Measurements from ENCODE around the gene PHACTR3. TPM values are rescaled to one million over a fixed set of nuclear protein-coding genes. Genes with fewer than 3 reads are reported as not detected.

PHACTR3 gene
- total RNA-seq, 1 experiment from 2014 or later = not detected

DNA sequence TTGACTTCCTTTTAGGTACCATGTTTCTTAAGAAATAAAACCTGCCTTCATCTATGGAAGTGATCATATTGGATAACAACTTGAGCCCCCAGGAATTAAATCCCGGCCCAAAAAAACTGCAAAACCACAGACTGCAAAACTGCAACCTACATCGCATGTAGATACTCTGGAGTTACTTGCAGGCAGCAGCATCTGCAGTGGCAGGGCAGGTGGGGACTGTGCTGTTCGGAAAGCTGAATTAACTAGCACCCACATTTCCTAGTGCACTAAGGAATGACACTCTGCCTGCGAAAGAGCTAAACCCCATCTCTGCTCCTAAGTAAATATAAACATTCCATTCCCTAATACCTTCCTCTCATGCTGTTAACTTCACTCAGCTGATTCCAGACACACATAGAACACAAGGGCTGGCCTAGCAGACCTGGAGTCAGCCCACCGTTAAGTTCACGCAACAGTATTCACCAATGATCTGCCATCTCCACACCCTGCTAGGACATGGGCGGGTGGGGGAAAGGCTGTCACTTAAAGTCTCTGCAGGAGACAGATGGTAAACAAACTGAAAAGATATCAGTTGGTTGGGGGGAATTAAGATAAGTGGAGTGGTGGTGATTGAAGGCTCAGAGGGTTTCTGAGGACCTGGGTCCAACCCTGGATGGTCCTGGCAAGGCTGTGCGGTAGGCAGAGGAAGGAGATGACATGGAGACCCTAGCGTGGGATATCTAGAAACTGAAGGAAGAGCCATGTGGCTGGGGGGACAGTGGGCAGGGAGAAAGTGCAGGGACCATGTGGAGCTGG, 200.7 kb downstream of the PHACTR3 start:
- H2AFZ ChIP-seq (ENCODE audit: low read depth, low read length, poor library complexity, severe bottlenecking) = no peak overlapping the region
- ATAC-seq (no peak), DNase-seq (ENCODE audit: low read depth, low spot score) (no peak)
- ChIA-PET POLR2A (no interaction called here), RAD21 (ENCODE audit: low non-redundant PET in 1 of 2, low total read pairs in 2 of 2, uncharacterized antibody in 2 of 2, unreplicated experiment in 2 of 2) (no interaction called here), CTCF (no interaction called here)
- intact Hi-C loops (cut with micrococcal nuclease) = no loop called here
- no peaks in the 10 kb centered on the region for H3K79me2 ChIP-seq (ENCODE audit: insufficient read depth, low read length)
- no peak overlapping the region for H3K4me2 ChIP-seq (ENCODE audit: low read length)
- peaks cover 0 to 9% of the 10 kb centered on the region in 2 experiments; a peak in 1 of 4 replicates for H3K9me3 ChIP-seq (ENCODE audit: control insufficient read depth in 1 of 2, insufficient read depth in 1 of 2, low read depth in 1 of 2, low read length in 2 of 2)
- no peak overlapping the region for H3K27ac ChIP-seq (ENCODE audit: low read depth, low read length)
- no peaks in the 10 kb centered on the region for H3K9me2 ChIP-seq (ENCODE audit: insufficient read depth)
- no peaks in the 10 kb centered on the region for H3K36me3 ChIP-seq (ENCODE audit: control insufficient read depth in 1 of 2, insufficient read depth in 2 of 2, low read length in 2 of 2)
- no TSS peak for BruUV-seq (replicated peaks)
- TF ChIP-seq, protein P1, sequence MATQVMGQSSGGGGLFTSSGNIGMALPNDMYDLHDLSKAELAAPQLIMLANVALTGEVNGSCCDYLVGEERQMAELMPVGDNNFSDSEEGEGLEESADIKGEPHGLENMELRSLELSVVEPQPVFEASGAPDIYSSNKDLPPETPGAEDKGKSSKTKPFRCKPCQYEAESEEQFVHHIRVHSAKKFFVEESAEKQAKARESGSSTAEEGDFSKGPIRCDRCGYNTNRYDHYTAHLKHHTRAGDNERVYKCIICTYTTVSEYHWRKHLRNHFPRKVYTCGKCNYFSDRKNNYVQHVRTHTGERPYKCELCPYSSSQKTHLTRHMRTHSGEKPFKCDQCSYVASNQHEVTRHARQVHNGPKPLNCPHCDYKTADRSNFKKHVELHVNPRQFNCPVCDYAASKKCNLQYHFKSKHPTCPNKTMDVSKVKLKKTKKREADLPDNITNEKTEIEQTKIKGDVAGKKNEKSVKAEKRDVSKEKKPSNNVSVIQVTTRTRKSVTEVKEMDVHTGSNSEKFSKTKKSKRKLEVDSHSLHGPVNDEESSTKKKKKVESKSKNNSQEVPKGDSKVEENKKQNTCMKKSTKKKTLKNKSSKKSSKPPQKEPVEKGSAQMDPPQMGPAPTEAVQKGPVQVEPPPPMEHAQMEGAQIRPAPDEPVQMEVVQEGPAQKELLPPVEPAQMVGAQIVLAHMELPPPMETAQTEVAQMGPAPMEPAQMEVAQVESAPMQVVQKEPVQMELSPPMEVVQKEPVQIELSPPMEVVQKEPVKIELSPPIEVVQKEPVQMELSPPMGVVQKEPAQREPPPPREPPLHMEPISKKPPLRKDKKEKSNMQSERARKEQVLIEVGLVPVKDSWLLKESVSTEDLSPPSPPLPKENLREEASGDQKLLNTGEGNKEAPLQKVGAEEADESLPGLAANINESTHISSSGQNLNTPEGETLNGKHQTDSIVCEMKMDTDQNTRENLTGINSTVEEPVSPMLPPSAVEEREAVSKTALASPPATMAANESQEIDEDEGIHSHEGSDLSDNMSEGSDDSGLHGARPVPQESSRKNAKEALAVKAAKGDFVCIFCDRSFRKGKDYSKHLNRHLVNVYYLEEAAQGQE (IDR thresholded peaks at IDR 0.05; ENCODE audit: low read depth) = no peak
- TF ChIP-seq POLR2A (IDR thresholded peaks at IDR 0.05; ENCODE audit: borderline replicate concordance, extremely low read depth, insufficient read depth, insufficient read length) (no peak), CBX3 (IDR thresholded peaks at IDR 0.05; ENCODE audit: low read depth) (no peak), ZNF274 (IDR thresholded peaks at IDR 0.05; ENCODE audit: low read depth, low read length) (no peak), YY1 (IDR thresholded peaks at IDR 0.05; ENCODE audit: extremely low read depth, insufficient replicate concordance, low read depth, low read length) (no peak), ELF1 (IDR thresholded peaks at IDR 0.05; ENCODE audit: borderline replicate concordance, low read depth) (no peak)
- TF ChIP-seq, protein P2, sequence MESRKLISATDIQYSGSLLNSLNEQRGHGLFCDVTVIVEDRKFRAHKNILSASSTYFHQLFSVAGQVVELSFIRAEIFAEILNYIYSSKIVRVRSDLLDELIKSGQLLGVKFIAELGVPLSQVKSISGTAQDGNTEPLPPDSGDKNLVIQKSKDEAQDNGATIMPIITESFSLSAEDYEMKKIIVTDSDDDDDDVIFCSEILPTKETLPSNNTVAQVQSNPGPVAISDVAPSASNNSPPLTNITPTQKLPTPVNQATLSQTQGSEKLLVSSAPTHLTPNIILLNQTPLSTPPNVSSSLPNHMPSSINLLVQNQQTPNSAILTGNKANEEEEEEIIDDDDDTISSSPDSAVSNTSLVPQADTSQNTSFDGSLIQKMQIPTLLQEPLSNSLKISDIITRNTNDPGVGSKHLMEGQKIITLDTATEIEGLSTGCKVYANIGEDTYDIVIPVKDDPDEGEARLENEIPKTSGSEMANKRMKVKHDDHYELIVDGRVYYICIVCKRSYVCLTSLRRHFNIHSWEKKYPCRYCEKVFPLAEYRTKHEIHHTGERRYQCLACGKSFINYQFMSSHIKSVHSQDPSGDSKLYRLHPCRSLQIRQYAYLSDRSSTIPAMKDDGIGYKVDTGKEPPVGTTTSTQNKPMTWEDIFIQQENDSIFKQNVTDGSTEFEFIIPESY (IDR thresholded peaks at IDR 0.05; ENCODE audit: extremely low read depth, insufficient replicate concordance, low read length) = no peak
- TF ChIP-seq, protein P3, sequence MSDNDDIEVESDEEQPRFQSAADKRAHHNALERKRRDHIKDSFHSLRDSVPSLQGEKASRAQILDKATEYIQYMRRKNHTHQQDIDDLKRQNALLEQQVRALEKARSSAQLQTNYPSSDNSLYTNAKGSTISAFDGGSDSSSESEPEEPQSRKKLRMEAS (IDR thresholded peaks at IDR 0.05) = no peak
- no peaks in the 10 kb centered on the region; the same call in 1 of the 2 replicates for H3K27me3 ChIP-seq (ENCODE audit: insufficient read depth, low read length)
- H4K20me1 ChIP-seq (ENCODE audit: insufficient read depth) = no peaks in the 10 kb centered on the region
- H3K4me3 ChIP-seq (replicated peaks in 1 of 2; ENCODE audit: low read depth in 1 of 2, low read length in 2 of 2) = no peak overlapping the region
- no peaks in the 10 kb centered on the region for H3K4me1 ChIP-seq (ENCODE audit: control insufficient read depth in 1 of 2, insufficient read depth in 2 of 2, low read length in 2 of 2)
- H3K9ac ChIP-seq (ENCODE audit: low read length) = no peak overlapping the region

Data from HCT116 (cell line).